ENCODE data around the gene PIGZ.
"Not testable (repeated sequence)": the region's sequence is repeated elsewhere in the genome, so short reads cannot be mapped to it uniquely, and the experiment has no call there.

PIGZ gene

DNA sequence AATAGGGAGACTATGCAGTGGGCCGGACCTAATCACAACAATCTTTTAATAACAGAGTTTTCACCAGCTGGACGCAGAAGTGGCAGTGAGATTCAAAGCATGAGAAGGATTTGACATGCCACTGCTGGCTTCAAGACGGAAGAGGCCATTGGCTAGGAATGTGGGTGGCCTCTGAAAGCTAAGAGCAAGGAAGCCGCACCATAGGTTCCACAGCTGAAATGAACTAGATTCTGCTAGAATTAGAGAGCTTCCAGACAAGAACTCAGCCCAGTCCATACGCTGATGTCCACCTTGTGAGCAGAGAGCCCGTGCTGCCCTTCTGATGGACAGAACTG, 19.4 kb downstream of the PIGZ start:
- H3K9ac ChIP-seq (ENCODE audit: low read length): no peak overlapping the region
- H3K27me3 ChIP-seq (ENCODE audit: low read depth, low read length): no peaks in the 10 kb centered on the region
- no peak overlapping the region for H3K4me2 ChIP-seq (ENCODE audit: low read length)
- H3K4me1 ChIP-seq (ENCODE audit: low read length): no peaks in the 10 kb centered on the region
- no peak overlapping the region for H2AFZ ChIP-seq (ENCODE audit: low read depth, low read length)
- TF ChIP-seq, protein P1, sequence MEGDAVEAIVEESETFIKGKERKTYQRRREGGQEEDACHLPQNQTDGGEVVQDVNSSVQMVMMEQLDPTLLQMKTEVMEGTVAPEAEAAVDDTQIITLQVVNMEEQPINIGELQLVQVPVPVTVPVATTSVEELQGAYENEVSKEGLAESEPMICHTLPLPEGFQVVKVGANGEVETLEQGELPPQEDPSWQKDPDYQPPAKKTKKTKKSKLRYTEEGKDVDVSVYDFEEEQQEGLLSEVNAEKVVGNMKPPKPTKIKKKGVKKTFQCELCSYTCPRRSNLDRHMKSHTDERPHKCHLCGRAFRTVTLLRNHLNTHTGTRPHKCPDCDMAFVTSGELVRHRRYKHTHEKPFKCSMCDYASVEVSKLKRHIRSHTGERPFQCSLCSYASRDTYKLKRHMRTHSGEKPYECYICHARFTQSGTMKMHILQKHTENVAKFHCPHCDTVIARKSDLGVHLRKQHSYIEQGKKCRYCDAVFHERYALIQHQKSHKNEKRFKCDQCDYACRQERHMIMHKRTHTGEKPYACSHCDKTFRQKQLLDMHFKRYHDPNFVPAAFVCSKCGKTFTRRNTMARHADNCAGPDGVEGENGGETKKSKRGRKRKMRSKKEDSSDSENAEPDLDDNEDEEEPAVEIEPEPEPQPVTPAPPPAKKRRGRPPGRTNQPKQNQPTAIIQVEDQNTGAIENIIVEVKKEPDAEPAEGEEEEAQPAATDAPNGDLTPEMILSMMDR (IDR thresholded peaks at IDR 0.05; ENCODE audit: low read depth, low read length): no peak
- TF ChIP-seq EZH2phosphoT487 (IDR thresholded peaks at IDR 0.05; ENCODE audit: low read depth): no peak
- no peak overlapping the region for H3K4me3 ChIP-seq (ENCODE audit: low read length)
- H3K79me2 ChIP-seq (ENCODE audit: low read length): peaks cover 6% of the 10 kb centered on the region
- H3K27ac ChIP-seq (ENCODE audit: low read length): no peak overlapping the region
- no peaks in the 10 kb centered on the region for H3K36me3 ChIP-seq (replicated peaks; ENCODE audit: low read depth, low read length)
- H4K20me1 ChIP-seq (ENCODE audit: insufficient read depth, low read length): no peaks in the 10 kb centered on the region
- no peaks in the 10 kb centered on the region for H3K9me3 ChIP-seq (ENCODE audit: insufficient read depth, low read length)

DNA sequence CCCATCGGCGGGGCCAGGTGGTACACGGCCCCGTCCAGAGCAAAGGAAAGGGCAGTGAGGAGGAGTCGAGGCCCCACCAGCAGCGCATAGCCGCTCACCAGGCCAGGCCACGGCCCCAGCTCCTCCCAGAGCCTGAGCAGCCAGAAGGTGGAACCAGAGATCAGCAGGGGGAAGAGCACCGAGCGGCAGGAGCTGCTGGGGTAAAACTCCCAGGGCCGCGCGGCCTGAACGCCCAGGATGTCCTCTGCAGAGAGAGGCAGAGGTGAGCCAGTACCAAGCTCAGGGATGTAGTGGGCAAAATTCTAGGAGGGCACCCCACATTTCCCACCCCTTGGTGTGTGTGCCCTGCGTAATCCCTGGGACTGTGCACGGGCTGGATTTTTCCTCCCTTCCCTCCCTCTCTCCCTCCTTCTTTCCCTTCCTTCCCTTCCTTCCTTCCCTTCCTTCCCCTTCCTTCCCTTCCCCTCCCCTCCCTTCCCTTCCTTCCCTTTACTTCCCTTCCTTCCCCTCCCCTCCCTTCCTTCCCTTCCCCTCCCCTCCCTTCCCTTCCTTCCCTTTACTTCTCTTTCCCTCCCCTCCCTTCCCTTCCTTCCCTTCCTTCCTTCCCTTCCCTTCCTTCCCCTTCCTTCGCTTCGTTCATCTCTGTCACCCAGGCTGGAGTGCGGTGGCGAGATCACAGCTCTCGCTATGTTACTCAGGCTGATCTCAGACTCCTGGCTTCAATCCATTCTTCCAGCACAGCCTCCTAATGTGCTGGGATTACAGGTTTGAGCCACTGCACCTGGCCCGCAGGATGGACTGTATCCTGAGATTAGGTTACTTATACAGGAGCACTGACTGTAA, 20.0 kb downstream of the PIGZ start:
- no peak overlapping the region for H2AFZ ChIP-seq (ENCODE audit: low read depth, low read length)
- no peak overlapping the region for H3K4me2 ChIP-seq (ENCODE audit: low read length)
- H3K9me3 ChIP-seq (ENCODE audit: insufficient read depth, low read length): no peaks in the 10 kb centered on the region
- no peaks in the 10 kb centered on the region for H3K27me3 ChIP-seq (ENCODE audit: low read depth, low read length)
- no peak overlapping the region for H3K9ac ChIP-seq (ENCODE audit: low read length)
- peaks cover 11% of the 10 kb centered on the region for H3K79me2 ChIP-seq (ENCODE audit: low read length)
- H4K20me1 ChIP-seq (ENCODE audit: insufficient read depth, low read length): 0 out of 2 replicates have a peak, but pooled peaks cover 1% of the 10 kb centered on the region
- H3K36me3 ChIP-seq (replicated peaks; ENCODE audit: low read depth, low read length): peaks cover under 1% of the 10 kb centered on the region
- H3K4me3 ChIP-seq (ENCODE audit: low read length): no peak overlapping the region
- peaks cover 2% of the 10 kb centered on the region for H3K4me1 ChIP-seq (ENCODE audit: low read length)
- H3K27ac ChIP-seq (ENCODE audit: low read length): no peak overlapping the region
- TF ChIP-seq EZH2phosphoT487 (IDR thresholded peaks at IDR 0.05; ENCODE audit: low read depth): no peak
- TF ChIP-seq, protein P1 (IDR thresholded peaks at IDR 0.05; ENCODE audit: low read depth, low read length): no peak

DNA sequence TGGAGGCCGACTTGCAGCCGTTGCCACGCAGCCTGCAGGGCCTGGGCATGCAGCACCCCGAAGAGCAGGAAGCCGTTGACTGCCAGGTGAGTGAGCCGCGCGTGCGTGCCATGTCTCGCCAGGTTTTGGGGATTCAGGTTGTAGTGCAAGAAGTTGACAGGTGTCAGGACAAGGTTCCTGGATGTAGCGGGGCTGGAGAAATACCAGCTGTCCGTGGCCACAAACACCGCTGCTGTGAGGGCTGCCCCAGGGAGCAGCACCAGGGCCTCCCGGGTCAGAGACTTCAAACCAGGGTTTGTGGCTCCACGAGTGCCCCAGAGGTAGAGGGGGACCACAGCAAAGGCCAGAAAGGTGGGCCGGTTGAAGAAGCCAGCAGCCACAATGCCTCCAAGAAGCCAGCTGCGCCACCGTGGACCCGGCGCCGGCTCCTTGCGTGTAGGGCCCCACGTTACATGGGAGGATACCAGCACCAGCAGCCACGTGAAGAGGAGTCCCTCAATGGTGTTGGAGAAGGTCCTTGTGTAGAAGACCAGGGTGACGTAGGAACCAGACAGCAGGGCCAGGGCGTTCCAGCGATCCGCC, 20.7 kb downstream of the PIGZ start:
- H3K27me3 ChIP-seq (ENCODE audit: low read depth, low read length): no peaks in the 10 kb centered on the region
- 0 out of 2 replicates have a peak, but pooled peaks cover 4% of the 10 kb centered on the region for H4K20me1 ChIP-seq (ENCODE audit: insufficient read depth, low read length)
- no peak overlapping the region for H3K4me3 ChIP-seq (ENCODE audit: low read length)
- H3K27ac ChIP-seq (ENCODE audit: low read length): no peak overlapping the region
- H2AFZ ChIP-seq (ENCODE audit: low read depth, low read length): no peak overlapping the region
- no peaks in the 10 kb centered on the region for H3K9me3 ChIP-seq (ENCODE audit: insufficient read depth, low read length)
- no peak overlapping the region for H3K4me2 ChIP-seq (ENCODE audit: low read length)
- peaks cover 7% of the 10 kb centered on the region for H3K4me1 ChIP-seq (ENCODE audit: low read length)
- H3K79me2 ChIP-seq (ENCODE audit: low read length): peaks cover 18% of the 10 kb centered on the region
- peaks cover 4% of the 10 kb centered on the region for H3K36me3 ChIP-seq (replicated peaks; ENCODE audit: low read depth, low read length)
- TF ChIP-seq EZH2phosphoT487 (IDR thresholded peaks at IDR 0.05; ENCODE audit: low read depth): no peak
- TF ChIP-seq, protein P1 (IDR thresholded peaks at IDR 0.05; ENCODE audit: low read depth, low read length): no peak
- no peak overlapping the region for H3K9ac ChIP-seq (ENCODE audit: low read length)

DNA sequence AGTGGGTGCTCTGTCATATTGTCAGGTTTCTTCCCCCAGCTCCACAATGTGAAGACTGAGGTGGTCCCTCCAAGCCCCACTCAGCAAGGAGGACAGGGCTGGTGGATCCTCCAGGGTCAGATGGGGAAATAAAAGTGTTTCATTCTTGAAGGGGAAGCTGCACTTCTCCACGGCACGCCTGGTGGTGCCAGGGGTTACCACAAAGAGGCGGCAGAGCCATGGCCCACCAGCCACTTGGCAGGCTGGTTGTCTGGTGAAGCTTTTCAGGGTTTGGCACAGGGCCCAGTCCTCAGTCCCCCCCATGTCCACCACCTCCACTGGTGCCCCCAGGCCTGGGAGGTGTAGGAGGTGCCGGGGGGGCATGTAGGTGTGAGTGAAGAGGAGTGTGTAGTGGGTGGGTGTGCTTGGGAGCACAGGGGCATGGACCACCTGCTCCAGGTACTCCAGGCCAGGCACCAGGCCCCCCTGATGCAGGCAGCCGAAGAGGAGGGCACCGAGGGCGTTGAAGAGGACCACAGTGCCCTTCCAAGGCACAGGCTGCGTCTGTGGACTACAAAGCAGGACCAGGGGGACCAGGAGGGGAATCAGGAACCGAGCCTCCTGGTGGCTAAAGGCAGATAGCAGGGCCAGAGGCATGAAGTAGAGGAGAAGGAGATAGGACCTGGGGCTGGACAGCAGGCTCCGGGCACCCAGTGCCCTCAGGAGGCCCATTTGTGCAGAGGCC, 21.3 kb downstream of the PIGZ start:
- peaks cover 23% of the 10 kb centered on the region for H3K79me2 ChIP-seq (ENCODE audit: low read length)
- H3K4me2 ChIP-seq (ENCODE audit: low read length): no peak overlapping the region
- no peak overlapping the region for H3K27ac ChIP-seq (ENCODE audit: low read length)
- H3K9ac ChIP-seq (ENCODE audit: low read length): no peak overlapping the region
- H3K4me3 ChIP-seq (ENCODE audit: low read length): no peak overlapping the region
- no peak overlapping the region for H2AFZ ChIP-seq (ENCODE audit: low read depth, low read length)
- H3K4me1 ChIP-seq (ENCODE audit: low read length): peaks cover 7% of the 10 kb centered on the region
- H3K9me3 ChIP-seq (ENCODE audit: insufficient read depth, low read length): no peaks in the 10 kb centered on the region
- TF ChIP-seq, protein P1 (IDR thresholded peaks at IDR 0.05; ENCODE audit: low read depth, low read length): no peak
- no peak for TF ChIP-seq EZH2phosphoT487 (IDR thresholded peaks at IDR 0.05; ENCODE audit: low read depth)
- 0 out of 2 replicates have a peak, but pooled peaks cover 4% of the 10 kb centered on the region for H4K20me1 ChIP-seq (ENCODE audit: insufficient read depth, low read length)
- H3K36me3 ChIP-seq (replicated peaks; ENCODE audit: low read depth, low read length): peaks cover 4% of the 10 kb centered on the region
- no peaks in the 10 kb centered on the region for H3K27me3 ChIP-seq (ENCODE audit: low read depth, low read length)

DNA sequence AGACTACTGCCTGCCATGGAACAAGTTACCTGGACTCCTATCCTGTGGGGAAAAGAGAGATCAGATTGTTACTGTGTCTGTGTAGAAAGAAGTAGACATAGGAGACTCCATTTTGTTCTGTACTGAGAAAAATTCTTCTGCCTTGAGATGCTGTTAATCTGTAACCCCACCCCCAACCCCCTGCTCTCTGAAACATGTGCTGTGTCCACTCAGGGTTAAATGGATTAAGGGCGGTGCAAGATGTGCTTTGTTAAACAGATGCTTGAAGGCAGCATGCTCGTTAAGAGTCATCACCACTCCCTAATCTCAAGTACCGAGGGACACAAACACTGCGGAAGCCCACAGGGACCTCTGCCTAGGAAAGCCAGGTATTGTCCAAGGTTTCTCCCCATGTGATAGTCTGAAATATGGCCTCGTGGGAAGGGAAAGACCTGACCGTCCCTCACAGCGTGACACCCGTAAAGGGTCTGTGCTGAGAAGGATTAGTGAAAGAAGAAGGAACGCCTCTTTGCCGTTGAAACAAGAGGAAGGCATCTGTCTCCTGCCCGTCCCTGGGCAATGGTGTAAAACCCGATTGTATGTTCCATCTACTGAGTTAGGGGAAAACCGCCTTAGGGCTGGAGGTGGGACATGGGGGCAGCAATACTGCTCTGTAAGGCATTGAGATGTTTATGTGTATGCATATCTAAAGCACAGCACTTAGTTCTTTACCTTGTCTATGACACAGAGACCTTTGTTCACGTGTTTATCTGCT, 24.4 kb downstream of the PIGZ start:
- H4K20me1 ChIP-seq (ENCODE audit: insufficient read depth, low read length); H3K27me3 ChIP-seq (ENCODE audit: low read depth, low read length); H3K4me3 ChIP-seq (ENCODE audit: low read length); H3K9me3 ChIP-seq (ENCODE audit: insufficient read depth, low read length); H2AFZ ChIP-seq (ENCODE audit: low read depth, low read length); H3K27ac ChIP-seq (ENCODE audit: low read length); H3K9ac ChIP-seq (ENCODE audit: low read length); H3K36me3 ChIP-seq (replicated peaks; ENCODE audit: low read depth, low read length): not testable (repeated sequence)
- Histone ChIP-seq H3K4me2 (ENCODE audit: low read length) (0 out of 2 replicates have a peak overlapping the region, but pooled peaks have one; percentile 90), H3K79me2 (ENCODE audit: low read length) (peaks cover 54% of the 10 kb centered on the region), H3K4me1 (ENCODE audit: low read length) (peaks cover 23% of the 10 kb centered on the region)

Data from OCI-LY3 (cell line).